Measurements from ENCODE around the gene ACTN4. TPM values are rescaled to one million over a fixed set of nuclear protein-coding genes. Genes with fewer than 3 reads are reported as not detected.
A peak's percentile ranks its signal among the peaks of the same experiment; 100 is the strongest.

The ACTN4 gene
- total RNA-seq, 2 donors from 2014 or later: 201 to 205 TPM

DNA sequence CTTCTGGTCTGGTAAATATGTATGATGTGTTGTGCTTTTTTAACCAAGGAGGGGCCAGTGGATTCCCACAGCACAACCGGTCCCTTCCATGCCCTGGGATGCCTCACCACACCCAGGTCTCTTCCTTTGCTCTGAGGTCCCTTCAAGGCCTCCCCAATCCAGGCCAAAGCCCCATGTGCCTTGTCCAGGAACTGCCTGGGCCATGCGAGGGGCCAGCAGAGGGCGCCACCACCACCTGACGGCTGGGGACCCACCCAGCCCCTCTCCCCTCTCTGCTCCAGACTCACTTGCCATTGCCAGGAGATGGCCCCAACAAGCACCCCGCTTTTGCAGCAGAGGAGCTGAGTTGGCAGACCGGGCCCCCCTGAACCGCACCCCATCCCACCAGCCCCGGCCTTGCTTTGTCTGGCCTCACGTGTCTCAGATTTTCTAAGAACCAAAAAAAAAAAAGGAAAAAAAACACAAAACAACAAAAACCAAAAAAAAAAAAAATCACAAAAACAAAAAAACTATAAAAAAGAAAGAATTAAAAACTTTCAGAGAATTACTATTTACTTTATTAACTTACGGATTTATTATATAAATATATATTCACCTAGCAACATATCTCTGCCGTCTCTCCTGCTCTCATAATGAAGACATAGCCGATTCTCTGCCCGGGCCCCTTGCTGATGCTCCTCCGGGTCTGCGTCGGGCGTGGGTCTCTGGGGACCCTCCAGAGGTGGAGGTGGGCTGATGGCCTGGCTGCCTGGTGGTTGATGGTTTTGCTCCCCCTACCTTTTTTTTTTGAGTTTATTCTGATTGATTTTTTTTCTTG lies 82.4 kb downstream of the ACTN4 start:
- Mint-ChIP-seq H3K4me3 (peak overlapping the region; percentile 21), H3K27me3 (no peaks in the 10 kb centered on the region), H3K4me1 (peaks cover 21% of the 10 kb centered on the region), H3K27ac (peak overlapping the region; percentile 67), H3K36me3 (ENCODE audit: low read depth) (no peaks in the 10 kb centered on the region)
- DNase-seq (peak; percentile 59 to 70 (median 60)), ATAC-seq (peak; percentile 67)
- H3K9me3 ChIP-seq (ENCODE audit: control insufficient read depth, low read length, poor library complexity, severe bottlenecking): no peaks in the 10 kb centered on the region

DNA sequence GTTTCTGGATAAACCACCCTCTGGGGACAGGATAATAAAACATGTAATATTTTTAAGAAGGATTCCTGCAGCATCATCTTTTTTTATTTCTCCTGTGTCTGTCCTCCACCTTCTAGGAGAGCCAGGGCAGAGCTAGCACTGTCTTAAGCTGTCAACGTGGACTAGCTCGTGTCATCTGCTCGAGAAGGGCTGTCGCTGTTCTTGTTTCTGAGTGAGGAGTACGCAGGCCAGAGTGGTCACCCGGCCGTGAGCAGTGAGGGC lies 83.0 kb downstream of the ACTN4 start:
- Mint-ChIP-seq H3K4me3 (no peak overlapping the region), H3K27me3 (no peaks in the 10 kb centered on the region), H3K27ac (peak overlapping the region; percentile 67), H3K36me3 (ENCODE audit: low read depth) (no peaks in the 10 kb centered on the region), H3K4me1 (peaks cover 24% of the 10 kb centered on the region)
- ATAC-seq: no peak
- DNase-seq: no peak
- no peaks in the 10 kb centered on the region for H3K9me3 ChIP-seq (ENCODE audit: control insufficient read depth, low read length, poor library complexity, severe bottlenecking)

DNA sequence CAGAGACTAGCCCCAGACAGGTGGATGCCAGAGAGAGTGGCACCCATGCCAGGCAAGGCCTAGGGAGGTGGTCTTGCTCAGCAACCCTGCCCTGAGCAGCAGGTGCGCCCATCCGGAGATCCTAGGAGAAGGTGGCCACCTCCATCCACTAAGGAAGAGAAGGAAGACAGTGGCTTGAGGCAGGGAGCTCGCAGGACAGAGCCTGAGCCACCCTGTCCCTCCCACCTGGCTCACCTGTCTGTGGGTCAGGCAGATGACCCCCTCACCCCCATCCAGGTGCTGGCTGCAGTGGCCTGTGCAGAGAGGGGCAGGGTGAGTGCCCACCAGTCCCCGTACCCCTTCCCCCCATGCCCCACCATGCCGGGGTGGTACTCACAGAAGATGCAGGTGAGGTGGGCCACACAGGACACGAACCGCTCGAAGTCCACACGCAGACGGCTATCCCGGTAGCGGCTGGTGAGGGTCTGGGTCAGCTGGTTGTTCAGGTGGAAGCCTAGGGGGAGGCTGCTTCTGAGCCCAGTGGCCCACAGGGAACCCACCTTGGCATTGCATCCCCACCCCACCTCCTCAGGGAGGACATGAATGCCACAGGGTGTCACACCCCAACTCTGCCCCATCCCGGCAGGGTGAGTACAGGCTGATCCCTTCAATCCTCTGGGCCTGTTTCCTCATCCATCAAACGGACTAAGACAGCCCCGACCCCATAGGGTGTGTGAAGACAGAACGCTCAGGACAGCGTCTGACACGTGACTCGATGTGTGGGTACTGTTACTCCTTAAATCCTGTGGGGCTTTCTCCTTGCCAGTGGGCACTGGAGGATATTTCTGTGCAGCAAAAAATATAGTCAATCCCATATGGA lies 83.5 kb downstream of the ACTN4 start:
- Mint-ChIP-seq H3K27me3 (no peaks in the 10 kb centered on the region), H3K4me1 (peaks cover 24% of the 10 kb centered on the region), H3K36me3 (ENCODE audit: low read depth) (no peaks in the 10 kb centered on the region), H3K4me3 (no peak overlapping the region), H3K27ac (peak overlapping the region; percentile 67)
- ATAC-seq (no peak), DNase-seq (no peak)
- no peaks in the 10 kb centered on the region for H3K9me3 ChIP-seq (ENCODE audit: control insufficient read depth, low read length, poor library complexity, severe bottlenecking)

DNA sequence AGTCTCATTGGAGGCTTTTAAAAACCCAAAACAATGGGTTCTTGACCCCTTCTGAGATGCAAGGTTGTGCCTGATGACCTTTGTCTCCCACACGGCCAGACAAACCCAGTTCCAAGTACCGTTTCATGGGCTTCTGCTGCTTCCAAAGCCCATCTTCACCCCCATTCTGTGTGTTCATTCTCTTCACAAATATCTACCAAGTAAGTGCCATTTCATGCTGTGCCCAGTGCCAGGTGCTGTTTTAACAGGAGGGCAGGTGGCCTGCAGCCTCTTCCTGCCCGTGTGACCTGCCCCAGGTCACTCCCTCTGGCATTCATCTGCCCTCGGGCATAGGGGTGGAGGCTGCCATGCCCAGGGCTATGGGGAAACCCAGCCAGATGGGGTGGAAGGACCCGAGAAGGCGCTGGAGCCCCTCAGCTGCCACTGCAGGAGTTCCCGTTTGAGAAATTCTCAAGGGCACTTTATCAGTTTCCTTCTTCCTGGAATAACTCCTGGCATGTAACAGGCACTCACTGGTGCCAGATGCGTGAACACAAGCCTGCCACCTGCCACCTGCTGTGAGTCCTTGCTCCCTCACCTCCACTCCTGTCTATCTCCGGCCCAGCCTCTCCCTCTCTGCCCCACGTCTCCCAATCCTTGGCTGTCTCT lies 84.3 kb downstream of the ACTN4 start:
- H3K4me3 Mint-ChIP-seq: no peak overlapping the region
- DNase-seq (no peak), ATAC-seq (no peak)
- no peaks in the 10 kb centered on the region for H3K9me3 ChIP-seq (ENCODE audit: control insufficient read depth, low read length, poor library complexity, severe bottlenecking)
- no peaks in the 10 kb centered on the region for H3K27me3 Mint-ChIP-seq
- H3K36me3 Mint-ChIP-seq (ENCODE audit: low read depth): no peaks in the 10 kb centered on the region
- peak overlapping the region; percentile 24 for H3K27ac Mint-ChIP-seq
- H3K4me1 Mint-ChIP-seq: peaks cover 29% of the 10 kb centered on the region

DNA sequence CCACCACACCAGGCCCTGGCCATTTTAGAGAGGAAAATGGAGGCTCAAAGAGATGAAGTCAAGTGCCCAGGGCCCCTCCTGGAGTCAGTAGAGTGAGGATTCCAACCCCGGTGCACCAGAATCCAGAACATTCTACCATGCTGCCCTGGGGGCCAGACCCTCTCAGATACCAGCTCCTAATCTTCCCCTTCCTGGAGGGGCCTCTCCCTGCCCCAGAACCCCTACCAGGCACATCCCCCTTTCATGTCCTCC lies 85.7 kb downstream of the ACTN4 start:
- no peak overlapping the region for H3K4me3 Mint-ChIP-seq

DNA sequence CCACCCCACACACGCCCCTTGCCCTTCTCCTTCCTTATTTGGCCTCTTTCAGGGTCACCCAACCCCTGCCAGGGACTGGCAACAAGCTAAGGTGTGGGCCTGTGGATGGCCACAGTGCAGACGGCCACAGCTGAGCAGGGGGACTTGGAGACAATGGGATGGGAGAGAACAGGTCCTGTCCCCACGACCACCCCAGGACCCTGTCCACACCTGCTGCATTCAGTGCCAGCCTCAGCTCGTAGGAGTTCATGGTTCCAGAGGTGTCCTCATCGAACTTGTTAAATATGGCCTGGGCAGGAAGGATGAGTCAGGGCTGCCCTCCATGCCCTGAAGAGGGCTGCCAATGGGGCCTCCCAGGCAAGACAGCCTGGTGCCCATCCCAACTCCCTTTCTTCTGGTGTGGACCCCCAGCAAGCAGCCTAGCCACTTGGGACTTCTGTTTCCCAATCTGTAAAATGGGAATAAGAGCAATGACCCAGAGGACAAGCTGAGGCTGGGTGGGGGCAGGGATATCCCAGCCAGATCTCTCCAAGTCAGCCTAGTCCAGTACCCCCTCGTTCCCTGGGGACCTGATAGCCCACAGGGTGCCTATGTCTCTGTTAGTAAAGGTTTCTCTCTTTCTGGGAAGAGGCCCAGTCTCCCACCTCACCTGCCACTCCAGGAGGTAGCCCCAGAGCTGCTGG lies 86.2 kb downstream of the ACTN4 start:
- Mint-ChIP-seq H3K27me3 (no peaks in the 10 kb centered on the region), H3K36me3 (ENCODE audit: low read depth) (peaks cover 3% of the 10 kb centered on the region), H3K4me3 (peak overlapping the region; percentile 31), H3K27ac (peak overlapping the region; percentile 90), H3K4me1 (peaks cover 38% of the 10 kb centered on the region)
- DNase-seq (no peak), ATAC-seq (no peak)
- no peaks in the 10 kb centered on the region for H3K9me3 ChIP-seq (ENCODE audit: control insufficient read depth, low read length, poor library complexity, severe bottlenecking)

More for the DNA sequence above, 85.7 kb downstream of the ACTN4 start:
- Mint-ChIP-seq H3K27ac (peak overlapping the region; percentile 90), H3K4me1 (peaks cover 36% of the 10 kb centered on the region), H3K36me3 (ENCODE audit: low read depth) (peaks cover 3% of the 10 kb centered on the region), H3K27me3 (no peaks in the 10 kb centered on the region)
- DNase-seq (no peak), ATAC-seq (no peak)
- no peaks in the 10 kb centered on the region for H3K9me3 ChIP-seq (ENCODE audit: control insufficient read depth, low read length, poor library complexity, severe bottlenecking)

DNA sequence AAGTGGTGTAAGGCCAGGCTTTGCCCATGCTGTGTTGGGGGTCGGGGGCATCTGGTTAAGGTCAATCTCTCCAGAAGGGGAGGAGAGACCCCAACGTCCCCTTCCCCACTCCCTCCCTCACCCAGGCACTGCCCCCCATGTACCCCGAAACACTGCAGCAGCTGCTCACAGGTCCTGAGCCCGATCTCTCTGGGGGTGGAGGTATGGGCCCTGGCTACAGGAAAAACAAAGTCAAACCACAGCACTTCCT lies 86.7 kb downstream of the ACTN4 start:
- ATAC-seq (no peak), DNase-seq (no peak)
- H3K4me1 Mint-ChIP-seq: peaks cover 42% of the 10 kb centered on the region
- H3K36me3 Mint-ChIP-seq (ENCODE audit: low read depth): peaks cover 3% of the 10 kb centered on the region
- no peaks in the 10 kb centered on the region for H3K9me3 ChIP-seq (ENCODE audit: control insufficient read depth, low read length, poor library complexity, severe bottlenecking)
- peak overlapping the region; percentile 90 for H3K4me3 Mint-ChIP-seq
- H3K27me3 Mint-ChIP-seq: no peaks in the 10 kb centered on the region
- H3K27ac Mint-ChIP-seq: peak overlapping the region; percentile 90

DNA sequence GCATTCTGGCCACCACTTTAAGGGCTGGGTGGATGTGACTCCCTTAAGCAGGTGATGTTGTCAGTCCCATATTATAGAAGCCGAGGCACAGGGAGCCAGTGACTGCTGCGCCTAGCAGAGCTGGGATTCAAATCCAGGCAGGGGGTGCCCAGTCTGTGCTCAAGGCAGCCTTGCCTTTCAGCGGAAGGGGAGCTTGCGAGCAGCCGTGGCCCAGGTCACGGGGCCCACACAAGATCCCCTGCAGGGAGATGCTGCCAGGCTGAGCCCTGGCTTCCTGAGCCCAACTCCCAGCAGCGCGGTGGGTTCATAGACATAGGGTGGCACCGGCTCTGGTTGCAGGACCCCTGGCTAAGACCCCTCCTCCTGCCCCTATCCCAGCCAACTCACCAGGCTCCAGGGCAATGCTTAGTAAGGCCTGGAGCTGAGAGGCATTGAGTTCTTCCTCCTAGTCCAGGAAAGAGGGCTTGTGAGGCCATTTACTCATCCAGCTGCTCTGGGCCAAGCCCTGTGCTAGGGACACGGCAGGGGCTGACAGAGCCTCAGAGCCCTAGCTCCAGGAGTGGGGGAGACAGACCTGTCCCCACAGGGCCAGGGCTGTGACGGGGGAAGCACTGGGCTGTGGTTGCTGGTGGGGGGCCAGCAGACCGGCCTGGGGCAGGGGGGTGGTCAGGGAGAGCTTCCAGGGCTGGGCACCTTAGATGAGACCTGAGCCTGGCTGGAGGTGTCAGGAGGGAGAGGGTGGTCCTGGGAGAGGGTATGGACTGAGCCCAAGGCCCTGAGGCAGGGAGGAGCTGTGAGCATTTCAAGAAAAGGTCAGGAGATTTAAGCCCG lies 87.2 kb downstream of the ACTN4 start:
- peak in 1 of 3 donors; percentile 37 for DNase-seq
- H3K9me3 ChIP-seq (ENCODE audit: control insufficient read depth, low read length, poor library complexity, severe bottlenecking): no peaks in the 10 kb centered on the region
- Mint-ChIP-seq H3K36me3 (ENCODE audit: low read depth) (peaks cover 3% of the 10 kb centered on the region), H3K27me3 (no peaks in the 10 kb centered on the region), H3K4me1 (peaks cover 44% of the 10 kb centered on the region), H3K4me3 (peak overlapping the region; percentile 90), H3K27ac (peak overlapping the region; percentile 90)
- ATAC-seq: peak; percentile 48

DNA sequence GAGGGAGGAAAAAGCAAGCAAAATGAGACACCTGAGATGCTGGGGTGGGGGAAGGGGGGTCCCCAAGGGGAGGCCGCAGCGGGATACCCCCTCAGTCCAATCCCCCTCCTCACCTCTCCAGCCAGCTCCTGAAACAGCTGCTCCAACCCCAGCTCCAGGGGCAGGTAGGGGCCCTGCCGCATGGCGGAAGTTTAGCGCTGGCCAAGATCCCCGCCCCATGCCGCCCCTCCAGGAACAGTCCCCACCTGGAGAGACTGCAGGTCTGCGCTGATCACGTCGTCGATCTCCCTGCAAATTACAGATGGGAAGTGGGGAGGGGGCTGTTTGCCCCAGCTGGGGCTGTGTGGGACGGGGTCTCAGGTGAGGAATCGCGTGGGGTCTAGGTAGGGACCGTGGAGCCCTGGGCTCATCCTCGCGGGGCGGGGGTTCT lies 87.8 kb downstream of the ACTN4 start:
- Mint-ChIP-seq H3K27me3 (no peaks in the 10 kb centered on the region), H3K4me3 (peak overlapping the region; percentile 90), H3K36me3 (ENCODE audit: low read depth) (peaks cover 3% of the 10 kb centered on the region), H3K27ac (peak overlapping the region; percentile 90), H3K4me1 (peaks cover 41% of the 10 kb centered on the region)
- H3K9me3 ChIP-seq (ENCODE audit: control insufficient read depth, low read length, poor library complexity, severe bottlenecking): no peaks in the 10 kb centered on the region
- peak in 1 of 3 donors; percentile 44 for DNase-seq
- ATAC-seq: peak; percentile 16

DNA sequence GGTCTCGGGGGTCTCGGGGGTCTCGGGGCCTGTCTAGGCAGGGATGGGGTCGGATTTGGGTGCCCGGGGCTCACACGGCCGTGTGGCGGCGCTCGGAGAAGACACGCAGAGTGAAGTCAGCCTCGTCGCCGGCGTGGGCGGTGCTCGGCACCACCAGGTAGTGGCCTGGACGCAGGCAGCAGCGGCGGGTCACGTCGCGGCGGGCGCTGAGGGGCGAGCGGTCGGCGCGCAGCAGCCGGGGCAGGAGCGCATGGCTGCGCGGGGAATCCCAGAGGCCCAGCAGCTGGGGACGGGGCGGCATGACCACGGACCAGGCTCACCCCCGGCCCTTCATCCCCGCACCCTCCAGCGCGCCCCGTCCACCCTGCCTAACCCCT lies 88.6 kb downstream of the ACTN4 start:
- DNase-seq: peak; percentile 41 to 63 (median 58)
- no peaks in the 10 kb centered on the region for H3K27me3 Mint-ChIP-seq
- peak overlapping the region; percentile 89 for H3K4me3 Mint-ChIP-seq

DNA sequence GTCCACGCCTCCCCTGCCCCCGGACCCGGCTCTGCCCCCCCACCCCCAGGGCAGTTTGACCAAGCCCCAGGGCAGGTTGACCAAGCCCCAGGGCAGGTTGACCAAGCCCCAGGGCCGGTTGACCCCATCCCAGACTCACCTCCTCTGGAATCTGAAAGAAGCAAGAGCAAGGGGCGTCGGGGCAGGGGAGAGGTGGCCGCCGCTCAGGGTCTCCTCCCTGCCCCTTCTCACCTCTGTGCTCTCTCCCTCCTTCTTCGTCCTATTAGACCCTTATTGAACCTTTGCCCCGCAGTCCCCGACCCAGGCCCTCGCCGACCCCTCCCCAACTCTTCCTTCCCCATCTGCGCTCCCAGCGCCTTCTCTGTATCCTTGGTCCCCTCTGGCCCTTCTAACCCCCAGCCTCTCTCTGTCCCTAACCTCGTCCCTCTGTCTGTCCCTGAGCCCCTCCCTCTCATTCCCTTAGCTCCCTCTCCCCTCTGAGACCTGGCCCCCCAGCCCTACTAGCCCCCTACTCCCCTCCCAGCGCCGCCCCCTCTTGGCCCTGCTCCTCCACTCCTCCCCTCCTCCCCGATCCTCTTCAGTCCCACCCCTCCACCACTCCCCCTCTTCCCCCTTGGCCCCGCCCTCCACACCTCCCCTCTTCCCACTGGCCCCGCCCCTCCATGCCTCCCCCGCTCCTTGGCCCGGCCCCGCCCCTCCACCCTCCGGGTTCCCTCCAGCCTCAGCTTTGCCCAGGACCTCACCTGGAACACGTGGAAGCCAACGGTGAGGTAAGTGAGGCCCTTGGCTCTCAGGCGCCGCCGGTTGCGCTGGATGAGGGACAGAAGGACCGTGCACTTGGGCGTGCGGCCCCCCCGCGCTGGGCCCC lies 89.2 kb downstream of the ACTN4 start:
- Mint-ChIP-seq H3K4me3 (peak overlapping the region; percentile 89), H3K27ac (peak overlapping the region; percentile 67), H3K27me3 (no peaks in the 10 kb centered on the region), H3K36me3 (ENCODE audit: low read depth) (peaks cover 3% of the 10 kb centered on the region), H3K4me1 (peaks cover 39% of the 10 kb centered on the region)
- peak; percentile 39 for ATAC-seq
- no peaks in the 10 kb centered on the region for H3K9me3 ChIP-seq (ENCODE audit: control insufficient read depth, low read length, poor library complexity, severe bottlenecking)
- peak; percentile 53 to 71 (median 70) for DNase-seq

More for the DNA sequence above, 88.6 kb downstream of the ACTN4 start:
- no peaks in the 10 kb centered on the region for H3K9me3 ChIP-seq (ENCODE audit: control insufficient read depth, low read length, poor library complexity, severe bottlenecking)
- Mint-ChIP-seq H3K27ac (peak overlapping the region; percentile 67), H3K36me3 (ENCODE audit: low read depth) (peaks cover 3% of the 10 kb centered on the region), H3K4me1 (peaks cover 39% of the 10 kb centered on the region)
- ATAC-seq: peak; percentile 57
